Activated naive CD4-positive, alpha-beta T cell treated with anti-CD3 and anti-CD28 coated beads, Interleukin-2, amount 50 U/mL, for 72 hours (primary cell): ENCODE results near the gene SEMA6A. TPM values are rescaled to one million over a fixed set of nuclear protein-coding genes. Genes with fewer than 3 reads are reported as not detected.

Experiments
- ATAC-seq, 2 donors: fragments of 150-1000 bp; cut with Tn5 transposase; 2 replicates each; pipeline ENCODE4 v1.10.0; 2021; ENCODE audit warnings: mild to moderate bottlenecking in 2 of 2, moderate library complexity in 2 of 2
- DNase-seq, 2 donors: peaks; one replicate each; pipeline ENCODE4 v3.0.0; 2021 to 2022; ENCODE audit warnings: low spot score in 2 of 2
- H3K27ac Mint-ChIP-seq, 2 donors: one replicate each; pipeline ENCODE4 v1.8.0; 2022; ENCODE audit warnings: mild to moderate bottlenecking in 2 of 2, mixed read lengths in 2 of 2
- H3K36me3 Mint-ChIP-seq, 2 donors: one replicate each; pipeline ENCODE4 v1.8.0; 2022; ENCODE audit warnings: mixed read lengths in 2 of 2
- H3K9me3 Mint-ChIP-seq, 2 donors: one replicate each; pipeline ENCODE4 v1.8.0; 2022; ENCODE audit warnings: mixed read lengths in 2 of 2
- total RNA-seq, 2 donors: library from RNA; stranded (reverse); gene quantifications; one replicate each; pipeline ENCODE4 v1.2.3, GENCODE V29; 2022

Gene SEMA6A
- total RNA-seq, 2 donors from 2014 or later, result 0.18 TPM; not detected in 1

DNA sequence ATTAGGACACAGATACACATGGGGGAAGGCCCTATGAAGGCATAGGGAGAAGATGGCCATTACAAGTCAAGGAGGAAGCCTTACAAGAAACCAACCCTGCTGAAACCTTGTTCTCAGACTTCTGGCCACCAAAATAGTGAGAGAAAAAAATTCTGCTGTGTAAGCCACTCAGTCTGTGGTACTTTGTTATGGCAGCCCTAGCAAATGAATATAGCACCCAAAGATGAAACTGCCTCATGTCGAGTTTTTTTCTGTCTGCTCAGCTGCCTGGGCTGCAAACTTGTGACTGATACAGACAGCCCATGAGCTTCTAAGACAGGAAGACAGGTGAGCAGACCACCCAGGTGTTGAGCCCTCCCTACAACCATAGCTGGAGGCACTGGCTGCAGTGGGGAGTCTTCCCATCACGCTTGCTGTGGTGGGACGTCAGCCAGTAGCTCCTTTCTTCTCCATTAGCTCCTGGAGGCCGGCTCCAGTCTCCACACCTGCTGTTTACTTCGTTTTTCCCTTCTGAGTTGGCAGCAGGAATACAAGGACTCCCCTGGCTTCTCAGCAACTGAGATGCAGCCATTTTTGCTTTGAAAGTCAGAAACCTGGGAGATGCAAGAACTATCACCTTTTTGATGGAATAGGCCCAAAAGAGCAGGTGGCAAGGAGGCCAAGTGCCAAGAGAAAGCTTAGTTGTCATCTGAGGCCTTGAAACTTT, 164.9 kb downstream of the SEMA6A start:
- H3K36me3 Mint-ChIP-seq, result peaks cover 5 to 32% of the 10 kb centered on the region in 2 donors

DNA sequence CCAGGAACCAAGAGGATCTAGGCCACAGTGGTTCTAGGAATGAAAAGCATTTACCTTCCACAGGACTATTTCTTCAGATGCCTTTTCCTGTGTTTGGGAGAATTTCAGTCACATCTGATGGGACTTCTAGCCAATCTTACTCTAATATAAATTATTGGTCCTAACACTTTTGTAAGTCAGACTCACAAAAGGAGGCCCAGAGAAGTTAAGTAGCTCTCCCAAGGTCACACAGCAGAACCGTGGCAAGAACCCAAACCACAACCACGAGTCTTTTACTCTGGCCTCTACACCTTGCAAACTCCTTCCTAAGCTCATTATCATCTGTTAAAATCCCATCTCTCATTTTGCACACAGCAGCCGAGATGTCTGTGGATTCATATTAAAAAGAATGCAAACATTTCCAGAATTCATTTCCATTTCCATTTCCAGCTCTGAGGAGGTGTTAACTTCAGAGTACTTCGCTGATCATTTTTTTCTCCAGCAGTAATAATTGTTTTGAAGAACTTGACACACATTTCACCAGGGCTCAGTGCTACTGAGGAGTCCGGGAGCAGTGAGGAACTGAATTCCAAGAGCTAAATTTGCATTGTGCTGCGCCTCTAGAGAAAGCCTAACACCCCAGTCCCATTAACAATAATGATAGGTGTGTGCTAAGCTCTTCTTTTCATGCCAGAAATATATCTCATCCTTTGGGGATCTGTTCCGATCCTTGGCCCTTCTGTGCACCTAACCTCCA, 168.1 kb downstream of the SEMA6A start:
- DNase-seq (no peak), ATAC-seq (no peak)
- Mint-ChIP-seq H3K36me3 (peaks cover 5 to 25% of the 10 kb centered on the region in 2 donors), H3K27ac (no peak overlapping the region), H3K9me3 (no peaks in the 10 kb centered on the region)

More for the DNA sequence above, 164.9 kb downstream of the SEMA6A start:
- ATAC-seq (no peak), DNase-seq (no peak)
- no peak overlapping the region for H3K27ac Mint-ChIP-seq
- no peaks in the 10 kb centered on the region for H3K9me3 Mint-ChIP-seq

DNA sequence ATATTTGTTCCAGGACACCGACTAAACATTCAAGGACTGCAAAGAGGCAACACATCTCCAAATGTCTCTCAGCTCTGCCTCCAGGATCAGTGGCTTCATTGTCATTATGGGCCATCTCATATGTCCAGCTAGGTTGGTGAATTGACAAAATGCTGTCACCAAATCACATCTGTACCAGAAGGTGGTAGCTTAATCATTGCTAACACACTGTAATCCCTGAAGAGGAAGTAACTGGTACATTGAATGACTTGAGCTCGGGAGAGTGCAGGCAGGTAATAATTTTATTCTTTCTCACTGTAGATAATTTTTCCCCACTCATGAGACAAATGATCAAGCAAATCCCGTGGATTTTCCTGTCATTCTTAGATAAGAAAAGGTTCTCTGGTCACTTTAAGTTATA, 169.8 kb downstream of the SEMA6A start:
- Mint-ChIP-seq H3K27ac (no peak overlapping the region), H3K9me3 (no peaks in the 10 kb centered on the region), H3K36me3 (peaks cover 5 to 21% of the 10 kb centered on the region in 2 donors)
- DNase-seq (no peak), ATAC-seq (no peak)

DNA sequence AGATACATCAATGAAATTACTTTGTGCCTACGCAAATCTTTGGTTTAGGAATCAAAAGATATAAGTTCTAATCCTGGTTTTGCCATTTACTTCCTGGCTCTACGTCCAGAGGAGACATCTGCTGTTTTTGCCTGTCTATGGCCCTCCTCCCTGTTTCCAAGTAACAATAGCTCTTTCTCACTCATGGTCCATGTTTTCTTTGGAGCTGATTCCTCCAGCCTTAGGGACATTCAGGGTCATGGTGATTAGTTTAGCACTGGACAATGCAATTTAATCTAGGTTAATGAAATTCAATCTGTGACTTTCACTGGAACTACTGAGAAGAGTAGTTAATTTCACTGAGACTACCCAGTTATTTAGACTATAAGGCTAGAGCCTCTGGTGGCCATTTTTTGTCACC, 170.6 kb downstream of the SEMA6A start:
- DNase-seq, result no peak
- peaks cover 5 to 28% of the 10 kb centered on the region in 2 donors for H3K36me3 Mint-ChIP-seq
- no peaks in the 10 kb centered on the region for H3K9me3 Mint-ChIP-seq
- ATAC-seq, result no peak
- no peak overlapping the region for H3K27ac Mint-ChIP-seq

DNA sequence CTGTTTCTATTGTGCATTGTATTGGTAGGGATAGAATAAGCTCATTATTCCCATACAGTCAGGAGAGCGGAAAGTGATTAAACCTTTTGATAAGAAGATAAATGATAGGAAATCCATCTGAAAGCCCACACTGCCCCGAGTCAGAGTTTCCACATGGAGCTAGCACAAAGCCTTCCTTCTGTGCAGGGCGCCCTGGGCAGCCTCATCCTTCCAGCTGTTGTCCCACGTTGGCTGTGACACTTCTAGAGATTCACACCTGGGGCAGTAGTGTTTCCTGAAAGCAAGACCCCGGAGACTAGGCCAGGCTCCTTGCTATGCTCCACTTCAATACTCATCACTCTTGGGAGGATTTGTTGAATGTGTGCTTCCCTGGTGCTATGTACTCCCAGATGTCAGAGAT, 172.4 kb downstream of the SEMA6A start:
- Mint-ChIP-seq H3K9me3 (no peaks in the 10 kb centered on the region), H3K36me3 (peaks cover 5 to 24% of the 10 kb centered on the region in 2 donors), H3K27ac (no peak overlapping the region)
- DNase-seq (no peak), ATAC-seq (no peak)

DNA sequence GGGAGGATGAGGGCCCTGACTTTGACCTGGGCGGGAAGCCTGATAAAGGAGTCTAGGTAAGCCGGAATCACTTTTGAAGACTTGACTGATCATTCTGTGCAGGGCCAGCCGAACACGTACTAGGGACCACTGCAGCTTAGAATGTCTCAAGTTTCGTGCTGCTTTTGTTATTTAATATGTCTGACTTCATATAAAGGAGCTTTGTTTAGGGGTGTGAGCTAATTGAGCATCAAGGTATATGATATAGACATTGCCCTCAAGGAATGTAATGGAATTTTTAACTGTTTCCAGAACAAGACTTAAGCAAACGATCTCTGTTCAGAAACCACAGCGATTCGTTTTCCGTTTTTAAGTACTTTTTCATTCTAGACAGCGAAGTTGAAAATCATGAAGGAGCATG, 173.0 kb downstream of the SEMA6A start:
- no peak for ATAC-seq
- no peaks in the 10 kb centered on the region for H3K9me3 Mint-ChIP-seq
- peaks cover 4 to 22% of the 10 kb centered on the region in 2 donors for H3K36me3 Mint-ChIP-seq
- no peak for DNase-seq
- no peak overlapping the region for H3K27ac Mint-ChIP-seq

DNA sequence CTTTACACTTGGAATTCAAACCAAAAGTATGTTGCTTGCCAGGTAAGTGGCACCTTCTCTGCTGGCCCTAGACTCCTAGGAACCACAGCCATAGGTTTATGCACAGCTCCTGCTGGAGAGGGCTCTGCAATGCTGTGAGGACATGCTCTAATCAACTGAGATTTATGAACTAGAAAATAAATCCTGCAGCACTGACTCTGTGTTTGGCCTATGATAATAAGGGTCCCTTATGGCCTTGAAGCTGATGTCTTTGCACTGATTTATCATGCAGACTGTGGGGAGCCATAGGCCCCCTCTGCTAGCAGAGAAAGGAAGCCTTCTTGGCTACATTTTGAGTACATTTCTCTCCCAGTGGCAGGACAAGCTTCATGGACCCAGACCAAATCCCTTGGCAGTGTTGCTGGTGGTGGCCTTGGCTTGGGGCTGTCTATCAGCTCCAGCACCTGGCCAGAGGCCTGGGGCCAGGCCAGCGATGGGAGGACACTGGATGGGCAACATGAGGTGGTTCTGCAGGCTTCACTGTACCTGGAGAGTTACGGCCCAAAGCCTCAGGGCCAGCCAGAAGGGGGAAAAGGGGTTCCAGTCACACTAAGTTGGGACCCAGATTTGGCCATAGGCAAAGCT, 178.0 kb downstream of the SEMA6A start:
- peaks cover 0 to 7% of the 10 kb centered on the region in 2 donors for H3K36me3 Mint-ChIP-seq
- ATAC-seq (no peak), DNase-seq (no peak)
- H3K9me3 Mint-ChIP-seq, result no peaks in the 10 kb centered on the region
- H3K27ac Mint-ChIP-seq, result no peak overlapping the region

DNA sequence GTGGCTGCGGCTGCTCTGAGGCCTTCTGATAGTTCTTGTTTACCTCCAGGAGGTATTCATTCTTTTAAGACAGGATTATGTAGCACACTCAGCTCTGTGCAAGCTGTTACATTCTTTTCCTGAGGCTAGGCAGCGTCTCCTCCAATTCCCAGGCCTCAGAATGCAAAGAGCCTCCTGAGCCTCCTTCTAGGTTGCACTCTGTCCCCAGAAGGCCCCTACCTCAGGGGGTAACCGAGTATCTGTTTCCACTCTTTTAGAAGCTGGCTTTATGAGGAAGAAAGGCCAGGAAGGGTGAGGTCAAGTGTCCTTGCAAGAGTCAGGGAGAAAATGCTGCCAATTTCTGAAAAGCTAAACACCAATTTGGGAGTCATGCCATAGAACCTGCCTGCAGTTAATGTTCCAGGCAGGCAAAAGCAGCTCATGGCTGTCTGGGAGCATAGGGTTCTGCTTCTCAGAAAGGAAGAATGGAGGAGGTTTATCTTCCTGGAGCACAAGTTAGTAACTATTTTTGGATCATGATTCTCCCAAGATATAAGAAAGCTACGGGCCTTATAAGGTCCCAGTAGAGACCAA, 178.9 kb downstream of the SEMA6A start:
- ATAC-seq (no peak), DNase-seq (no peak)
- peaks cover 0 to 7% of the 10 kb centered on the region in 2 donors for H3K36me3 Mint-ChIP-seq
- H3K27ac Mint-ChIP-seq, result peak overlapping the region in 1 of 2 donors; percentile 85
- peaks cover 0 to 4% of the 10 kb centered on the region in 2 donors for H3K9me3 Mint-ChIP-seq

DNA sequence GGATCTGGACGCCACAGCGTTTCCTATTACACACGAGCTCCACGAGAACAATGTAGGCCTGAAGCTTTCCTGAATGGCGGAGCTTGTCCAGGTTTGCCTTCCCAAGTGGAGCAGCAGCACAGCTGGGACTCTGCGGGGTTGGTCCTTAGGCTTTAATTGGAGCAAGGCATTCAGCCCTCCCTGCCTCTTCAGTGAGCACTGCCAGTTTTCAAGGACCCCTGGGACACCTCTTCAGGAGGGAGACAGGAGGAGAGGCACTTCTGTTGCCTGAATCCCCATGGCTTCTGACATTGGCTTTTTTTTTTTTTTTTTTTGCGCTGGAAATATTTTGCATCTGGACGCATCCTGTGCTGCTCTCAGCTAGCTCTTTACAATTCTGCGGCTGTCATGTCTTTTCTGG, 179.4 kb downstream of the SEMA6A start:
- DNase-seq (no peak), ATAC-seq (no peak)
- Mint-ChIP-seq H3K9me3 (peaks cover 0 to 4% of the 10 kb centered on the region in 2 donors), H3K27ac (peak overlapping the region in 1 of 2 donors; percentile 85), H3K36me3 (peaks cover 2 to 7% of the 10 kb centered on the region in 2 donors)

DNA sequence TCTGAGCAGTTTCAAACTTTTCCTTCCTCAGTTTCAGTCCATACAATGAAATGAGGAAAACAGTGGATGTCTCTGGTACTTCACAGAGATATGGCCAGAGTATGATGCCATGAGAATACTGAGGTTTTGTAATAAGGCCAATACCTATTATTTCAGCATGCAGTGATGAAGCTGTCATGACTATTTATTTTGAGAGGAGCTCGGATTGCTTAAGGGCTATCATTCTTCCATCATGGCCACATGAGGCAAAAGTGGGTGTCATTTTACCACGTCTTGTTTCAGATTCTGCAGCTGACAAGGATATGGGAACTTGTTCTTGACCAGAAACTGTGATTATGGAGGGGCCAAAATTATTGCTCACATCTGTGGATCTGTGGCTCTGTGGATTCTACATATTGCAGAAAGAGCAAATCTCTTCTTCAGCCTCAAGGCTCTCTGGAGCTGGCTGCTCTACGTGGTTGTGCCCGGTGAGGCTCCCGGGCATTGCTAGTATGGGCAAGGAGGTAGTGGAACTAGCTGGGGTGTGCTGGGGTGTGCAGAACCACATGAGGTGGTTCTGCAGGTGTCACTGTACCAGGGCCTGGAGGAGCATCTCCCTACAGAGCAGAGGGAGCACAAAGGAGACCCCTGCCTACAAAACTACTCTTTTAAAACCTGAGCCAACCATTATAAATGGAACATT, 180.3 kb downstream of the SEMA6A start:
- Mint-ChIP-seq H3K36me3 (peaks cover 5 to 11% of the 10 kb centered on the region in 2 donors), H3K27ac (no peak overlapping the region), H3K9me3 (peaks cover 0 to 4% of the 10 kb centered on the region in 2 donors)
- ATAC-seq, result no peak
- no peak for DNase-seq
